GM19025 (cell line): ENCODE data around the gene NGEF.
"Not testable (repeated sequence)": the region's sequence is repeated elsewhere in the genome, so short reads cannot be mapped to it uniquely, and the experiment has no call there.

Experiments
- ATAC-seq: cut with Tn5 transposase; IDR thresholded peaks from one replicate; pipeline ENCODE4 v1.9.1; 2021; ENCODE audit warnings: mild to moderate bottlenecking, low read depth, moderate library complexity; ENCODE audit not compliant: unreplicated experiment

NGEF gene

GRCh38 chr2:232906867-232907717 lies 106.0 kb downstream of the NGEF start:
- not testable (repeated sequence) for ATAC-seq

GRCh38 chr2:232903989-232904388 lies 109.1 kb downstream of the NGEF start:
- no peak for ATAC-seq

- ATAC-seq: no peak
Observed at GRCh38 chr2:232901736-232902578, 111.1 kb downstream of the NGEF start.

GRCh38 chr2:232900811-232901735 lies 112.0 kb downstream of the NGEF start:
- ATAC-seq: no peak

- ATAC-seq: no peak
Observed at GRCh38 chr2:232898592-232899543, 114.2 kb downstream of the NGEF start.

GRCh38 chr2:232897598-232898408 lies 115.3 kb downstream of the NGEF start:
- ATAC-seq: no peak

GRCh38 chr2:232896720-232897597 lies 116.1 kb downstream of the NGEF start:
- ATAC-seq: no peak

- ATAC-seq: no peak
Observed at GRCh38 chr2:232896111-232896510, 116.9 kb downstream of the NGEF start.

- no peak for ATAC-seq
Observed at GRCh38 chr2:232894746-232895145, 118.3 kb downstream of the NGEF start.

GRCh38 chr2:232894251-232894650 lies 118.8 kb downstream of the NGEF start:
- no peak for ATAC-seq

GRCh38 chr2:232893834-232894233 lies 119.2 kb downstream of the NGEF start:
- ATAC-seq: no peak

- no peak for ATAC-seq
Observed at GRCh38 chr2:232892843-232893242, 120.2 kb downstream of the NGEF start.

- no peak for ATAC-seq
Observed at GRCh38 chr2:232892221-232892620, 120.8 kb downstream of the NGEF start.

GRCh38 chr2:232891621-232892071 lies 121.4 kb downstream of the NGEF start:
- no peak for ATAC-seq

GRCh38 chr2:232890896-232891601 lies 122.0 kb downstream of the NGEF start:
- ATAC-seq: no peak

GRCh38 chr2:232890536-232890895 lies 122.5 kb downstream of the NGEF start:
- no peak for ATAC-seq

GRCh38 chr2:232889876-232890401 lies 123.1 kb downstream of the NGEF start:
- ATAC-seq: no peak
